A673 (cell line): Measurements from ENCODE around the gene DUS1L. TPM values are rescaled to one million over a fixed set of nuclear protein-coding genes. Genes with fewer than 3 reads are reported as not detected.

Experiments used
- BruUV-seq: library from RNA; stranded (reverse); fragments of 400-500 nt; replicated peaks from 2 replicates; lab custom pipeline; 2021; lab: Mats Ljungman, UMichigan
- CTCF ChIA-PET: fragments of 300-600 bp; sonication (Branson Sonifier 250); formaldehyde crosslinking; loops from one replicate; lab custom pipeline; 2022; ENCODE audit warnings: antibody characterized with exemption; lab: Charles Lee
- POLR2A ChIA-PET: fragments of 300-600 bp; sonication (Branson Sonifier 250); formaldehyde crosslinking; loops from one replicate; lab custom pipeline; 2022; ENCODE audit warnings: antibody characterized with exemption; ENCODE audit not compliant: low non-redundant PET; lab: Charles Lee
- DNase-seq: peaks from one replicate; pipeline ENCODE4 v3.0.0-alpha.2; 2015; ENCODE audit warnings: low spot score
- H3K27ac ChIP-seq: fragments of 200-600 bp; sonication (generic); 2 replicates; pipeline ENCODE4 v1.5.1; 2016; ENCODE audit warnings: mixed run types, low read depth, mild to moderate bottlenecking, mixed read lengths, antibody characterized with exemption, low read length; ENCODE audit not compliant: poor library complexity, severe bottlenecking
- H3K27me3 ChIP-seq: fragments of 200-600 bp; sonication (generic); replicated peaks from 2 replicates; pipeline ENCODE4 v1.6.1; 2017; ENCODE audit warnings: mixed run types, low read depth, mild to moderate bottlenecking, mixed read lengths, antibody characterized with exemption, low read length; ENCODE audit not compliant: insufficient read depth, poor library complexity
- H3K36me3 ChIP-seq: fragments of 200-600 bp; sonication (generic); 2 replicates; pipeline ENCODE4 v1.6.1; 2016; ENCODE audit warnings: mixed run types, mild to moderate bottlenecking, mixed read lengths, antibody characterized with exemption, low read length; ENCODE audit not compliant: insufficient read depth, poor library complexity, severe bottlenecking
- H3K4me1 ChIP-seq: fragments of 200-600 bp; sonication (generic); 2 replicates; pipeline ENCODE4 v1.6.1; 2017; ENCODE audit warnings: mixed run types, mild to moderate bottlenecking, mixed read lengths, antibody characterized with exemption, low read length; ENCODE audit not compliant: insufficient read depth, poor library complexity, severe bottlenecking
- H3K4me3 ChIP-seq: fragments of 200-600 bp; sonication (generic); 2 replicates; pipeline ENCODE4 v1.5.1; 2016; ENCODE audit warnings: low read depth, mixed run types, mild to moderate bottlenecking, mixed read lengths, low read length; ENCODE audit not compliant: poor library complexity, severe bottlenecking
- H3K9me3 ChIP-seq: fragments of 200-600 bp; sonication (generic); 2 replicates; pipeline ENCODE4 v1.6.1; 2016; ENCODE audit warnings: mixed run types, low read depth, mild to moderate bottlenecking, mixed read lengths, antibody characterized with exemption, low read length; ENCODE audit not compliant: poor library complexity, severe bottlenecking
- CTCF ChIP-seq: fragments of 300-800, 200-600 bp; sonication (generic); conservative IDR thresholded peaks from 2 replicates; pipeline ENCODE4 v1.5.1; 2017; ENCODE audit warnings: low read depth, mild to moderate bottlenecking, antibody characterized with exemption, low read length, moderate library complexity, mixed read lengths
- EZH2 ChIP-seq: fragments of 200-600 bp; sonication (generic); IDR thresholded peaks from 2 replicates; pipeline ENCODE4 v1.6.1; 2017; ENCODE audit warnings: borderline replicate concordance, low read depth, mild to moderate bottlenecking, mixed read lengths, antibody characterized with exemption, low read length; ENCODE audit not compliant: poor library complexity, severe bottlenecking
- intact Hi-C: fragments of 100-400 bp; cut with micrococcal nuclease; formaldehyde crosslinking; loops from one replicate; pipeline ENCODE4 v1.10.0; 2022; ENCODE audit not compliant: unreplicated experiment
- total RNA-seq: library from RNA; stranded (reverse); gene quantifications from 2 replicates; pipeline ENCODE4 v1.2.3, GENCODE V29; 2021

DUS1L gene
- total RNA-seq, 1 experiment from 2014 or later = 143 TPM

DNA sequence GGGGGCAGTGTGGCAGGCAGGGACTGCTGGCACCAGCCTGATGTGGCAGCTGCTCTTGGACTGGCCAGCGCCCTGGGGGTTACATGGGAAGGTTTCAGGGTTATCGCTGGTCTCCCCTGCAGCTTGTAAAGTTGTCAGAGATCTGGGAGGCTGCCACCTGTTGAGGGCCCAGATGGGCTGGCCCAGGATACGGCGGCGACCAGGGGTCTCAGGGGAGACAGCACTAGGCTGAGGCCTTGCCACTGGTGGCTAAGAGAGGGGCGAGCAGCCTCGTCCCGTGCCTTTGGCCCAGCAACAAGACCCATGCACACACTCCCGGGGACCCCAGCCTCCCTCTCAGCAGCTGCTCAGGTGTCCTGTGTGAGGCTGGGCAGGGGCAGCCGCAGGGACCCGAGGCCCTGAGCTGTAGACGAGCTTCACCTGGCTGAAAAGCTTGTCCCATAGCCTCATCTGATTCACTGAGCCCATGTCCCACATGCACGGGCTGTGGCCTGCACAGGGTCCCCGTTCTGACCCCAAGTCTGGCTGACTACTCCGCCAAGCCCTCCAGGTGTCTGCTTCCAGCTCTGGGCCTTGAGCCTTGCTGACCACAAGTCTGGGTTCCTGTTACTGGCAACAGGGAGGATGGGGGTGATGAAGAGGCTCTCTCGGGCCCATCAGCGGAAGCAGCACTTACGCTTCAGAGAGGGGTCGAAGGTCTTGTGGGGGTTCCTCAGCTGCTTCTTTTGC, 6.2 kb downstream of the DUS1L start:
- H3K4me1 ChIP-seq = no peaks in the 10 kb centered on the region

GRCh38 chr17:82058855-82059249, 6.8 kb downstream of the DUS1L start:
- BruUV-seq = no TSS peak
- ChIA-PET POLR2A (no interaction called here), CTCF (no interaction called here)
- no peaks in the 10 kb centered on the region for H3K4me1 ChIP-seq
- no peaks in the 10 kb centered on the region for H3K27me3 ChIP-seq
- no peak overlapping the region for H3K27ac ChIP-seq
- H3K36me3 ChIP-seq = peaks cover 83% of the 10 kb centered on the region
- H3K4me3 ChIP-seq = no peak overlapping the region
- H3K9me3 ChIP-seq = no peaks in the 10 kb centered on the region
- no peak for TF ChIP-seq EZH2
- no peak for TF ChIP-seq CTCF
- intact Hi-C loops = no loop called here
- DNase-seq = no peak

More for the DNA sequence above, 6.2 kb downstream of the DUS1L start:
- TF ChIP-seq CTCF = no peak
- no peak for TF ChIP-seq EZH2
- BruUV-seq = no TSS peak
- H3K4me3 ChIP-seq = no peak overlapping the region
- DNase-seq = no peak
- H3K27me3 ChIP-seq = no peaks in the 10 kb centered on the region
- peaks cover 87% of the 10 kb centered on the region for H3K36me3 ChIP-seq
- intact Hi-C loops = no loop called here
- CTCF ChIA-PET = interaction anchor here (1.6 kb wide), 1 partner anchor 22 kb away, joined by 4 read pairs; the partner anchor contains the start of gene DCXR
- H3K9me3 ChIP-seq = no peaks in the 10 kb centered on the region
- H3K27ac ChIP-seq = no peak overlapping the region
- POLR2A ChIA-PET = no interaction called here

DNA sequence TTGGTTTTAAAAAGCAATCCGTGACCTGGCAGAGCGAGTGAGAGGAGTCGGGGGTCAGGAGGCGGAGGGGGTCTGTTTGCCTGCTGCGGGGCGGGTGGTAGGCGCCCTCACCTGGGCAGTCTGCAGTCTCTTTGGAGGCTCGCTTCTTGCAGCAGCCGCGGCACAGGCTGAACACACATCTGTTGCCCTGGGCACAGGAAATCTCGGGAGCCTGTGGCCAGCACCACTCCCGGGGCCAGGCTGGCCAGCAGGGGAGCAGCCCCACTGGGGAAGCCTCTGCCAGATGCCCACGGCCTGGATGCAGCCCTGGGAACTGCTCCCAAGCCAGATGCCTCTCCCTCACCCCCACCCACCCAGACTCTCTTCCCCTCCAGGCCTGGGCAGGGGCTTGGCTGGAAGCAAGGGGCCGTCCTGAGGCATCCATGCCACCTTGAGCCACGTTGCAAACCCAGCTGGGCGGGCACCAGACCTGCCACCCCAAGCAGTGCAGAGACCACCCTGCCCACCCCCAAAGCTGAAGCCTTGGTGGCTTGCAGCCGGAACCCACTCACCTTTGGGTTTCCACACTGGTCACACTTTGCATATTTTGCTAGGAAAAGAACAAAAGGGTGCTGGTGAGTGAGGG, 7.3 kb downstream of the DUS1L start:
- CTCF ChIA-PET = no interaction called here
- Histone ChIP-seq H3K27ac (no peak overlapping the region), H3K36me3 (peaks cover 78% of the 10 kb centered on the region), H3K9me3 (no peaks in the 10 kb centered on the region), H3K4me1 (no peaks in the 10 kb centered on the region), H3K4me3 (no peak overlapping the region), H3K27me3 (no peaks in the 10 kb centered on the region)
- BruUV-seq = no TSS peak
- POLR2A ChIA-PET = no interaction called here
- intact Hi-C loops = no loop called here
- DNase-seq = no peak
- TF ChIP-seq EZH2 = no peak
- no peak for TF ChIP-seq CTCF
